Fibroblast of the aortic adventitia (primary cell): ENCODE results near the gene REL. TPM values are rescaled to one million over a fixed set of nuclear protein-coding genes. Genes with fewer than 3 reads are reported as not detected.
"Not testable (repeated sequence)": the region's sequence is repeated elsewhere in the genome, so short reads cannot be mapped to it uniquely, and the experiment has no call there.

Experiments used
- DNase-seq: peaks from one replicate; pipeline ENCODE4 v3.0.0-alpha.2; 2010; ENCODE audit warnings: low read depth
- H3K4me3 ChIP-seq: 2 replicates; pipeline ENCODE4 v1.5.1; 2011; ENCODE audit warnings: low read depth, mild to moderate bottlenecking, control low read depth, low read length, moderate library complexity
- total RNA-seq: library from RNA; depleted of rRNA; stranded (reverse); fragments of >200 nt; gene quantifications from 2 replicates; pipeline ENCODE4 v1.2.3, GENCODE V29; 2012; ENCODE audit warnings: low replicate concordance
- TF ChIP-seq, protein P1 (sequence below): IDR thresholded peaks from 2 replicates; pipeline ENCODE4 v1.5.1; 2011; ENCODE audit warnings: mild to moderate bottlenecking, low read length, control low read depth, inconsistent platforms; ENCODE audit not compliant: insufficient read depth

REL gene
- total RNA-seq, 1 donor = 7.4 TPM

DNA sequence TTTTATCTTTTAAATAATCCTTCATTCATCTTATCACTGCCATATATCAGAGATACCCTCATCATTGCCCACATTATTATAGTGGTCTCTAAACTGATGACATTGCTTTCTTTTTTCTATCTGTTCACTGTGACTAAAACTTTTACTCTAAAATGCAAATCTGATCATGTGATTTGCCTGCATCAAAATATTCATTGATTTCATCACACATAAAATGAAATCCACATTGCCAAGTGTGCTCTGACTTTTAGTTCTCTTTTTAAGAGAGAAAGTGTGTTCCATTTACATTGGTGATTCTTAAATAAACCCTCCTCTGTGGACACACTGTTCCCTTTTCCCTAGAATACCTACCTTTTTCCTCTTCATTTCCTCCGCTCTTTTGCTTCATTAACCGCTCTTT, 7.5 kb downstream of the REL start:
- no peak overlapping the region for H3K4me3 ChIP-seq
- TF ChIP-seq, protein P1, sequence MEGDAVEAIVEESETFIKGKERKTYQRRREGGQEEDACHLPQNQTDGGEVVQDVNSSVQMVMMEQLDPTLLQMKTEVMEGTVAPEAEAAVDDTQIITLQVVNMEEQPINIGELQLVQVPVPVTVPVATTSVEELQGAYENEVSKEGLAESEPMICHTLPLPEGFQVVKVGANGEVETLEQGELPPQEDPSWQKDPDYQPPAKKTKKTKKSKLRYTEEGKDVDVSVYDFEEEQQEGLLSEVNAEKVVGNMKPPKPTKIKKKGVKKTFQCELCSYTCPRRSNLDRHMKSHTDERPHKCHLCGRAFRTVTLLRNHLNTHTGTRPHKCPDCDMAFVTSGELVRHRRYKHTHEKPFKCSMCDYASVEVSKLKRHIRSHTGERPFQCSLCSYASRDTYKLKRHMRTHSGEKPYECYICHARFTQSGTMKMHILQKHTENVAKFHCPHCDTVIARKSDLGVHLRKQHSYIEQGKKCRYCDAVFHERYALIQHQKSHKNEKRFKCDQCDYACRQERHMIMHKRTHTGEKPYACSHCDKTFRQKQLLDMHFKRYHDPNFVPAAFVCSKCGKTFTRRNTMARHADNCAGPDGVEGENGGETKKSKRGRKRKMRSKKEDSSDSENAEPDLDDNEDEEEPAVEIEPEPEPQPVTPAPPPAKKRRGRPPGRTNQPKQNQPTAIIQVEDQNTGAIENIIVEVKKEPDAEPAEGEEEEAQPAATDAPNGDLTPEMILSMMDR = no peak
- DNase-seq = no peak

DNA sequence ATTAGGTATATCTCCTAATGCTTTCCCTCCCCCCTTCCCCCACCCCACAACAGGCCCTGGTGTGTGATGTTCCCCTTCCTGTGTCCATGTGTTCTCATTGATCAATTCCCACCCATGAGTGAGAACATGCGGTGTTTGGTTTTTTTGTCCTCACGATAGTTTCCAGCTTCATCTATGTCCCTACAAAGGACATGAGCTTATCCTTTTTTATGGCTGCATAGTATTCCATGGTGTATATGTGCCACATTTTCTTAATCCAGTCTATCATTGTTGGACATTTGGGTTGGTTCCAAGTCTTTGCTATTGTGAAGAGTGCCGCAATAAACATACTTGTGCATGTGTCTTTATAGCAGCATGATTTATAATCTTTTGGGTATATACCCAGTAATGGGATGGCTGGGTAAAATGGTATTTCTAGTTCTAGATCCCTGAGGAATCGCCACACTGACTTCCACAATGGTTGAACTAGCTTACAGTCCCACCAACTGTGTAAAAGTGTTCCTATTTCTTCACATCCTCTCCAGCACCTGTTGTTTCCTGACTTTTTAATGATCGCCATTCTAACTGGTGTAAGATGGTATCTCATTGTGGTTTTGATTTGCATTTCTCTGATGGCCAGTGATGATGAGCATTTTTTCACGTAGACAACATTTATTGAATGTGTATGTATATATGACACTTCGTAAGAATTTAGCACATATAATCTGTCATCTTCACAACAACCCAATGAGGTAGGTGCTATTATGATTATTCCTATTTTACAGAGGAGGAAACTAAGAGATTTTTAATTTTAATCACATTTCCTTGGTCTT, 8.4 kb downstream of the REL start:
- not testable (repeated sequence) for DNase-seq, H3K4me3 ChIP-seq

DNA sequence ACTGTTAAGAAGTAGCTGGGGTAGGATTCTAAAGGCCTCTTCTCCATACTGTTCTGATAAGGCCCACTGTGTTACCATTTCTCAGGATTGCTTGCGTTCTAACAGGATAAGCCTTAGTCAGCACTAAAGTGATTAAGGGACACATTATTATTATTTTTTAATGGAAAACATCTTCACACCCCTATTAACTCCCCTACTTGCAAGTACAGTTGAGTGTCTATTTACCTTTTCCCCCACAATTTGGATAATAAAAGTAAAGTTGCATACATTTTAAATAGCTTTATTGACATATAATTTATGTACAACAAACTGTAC, 9.0 kb downstream of the REL start:
- TF ChIP-seq, protein P1 = no peak

DNA sequence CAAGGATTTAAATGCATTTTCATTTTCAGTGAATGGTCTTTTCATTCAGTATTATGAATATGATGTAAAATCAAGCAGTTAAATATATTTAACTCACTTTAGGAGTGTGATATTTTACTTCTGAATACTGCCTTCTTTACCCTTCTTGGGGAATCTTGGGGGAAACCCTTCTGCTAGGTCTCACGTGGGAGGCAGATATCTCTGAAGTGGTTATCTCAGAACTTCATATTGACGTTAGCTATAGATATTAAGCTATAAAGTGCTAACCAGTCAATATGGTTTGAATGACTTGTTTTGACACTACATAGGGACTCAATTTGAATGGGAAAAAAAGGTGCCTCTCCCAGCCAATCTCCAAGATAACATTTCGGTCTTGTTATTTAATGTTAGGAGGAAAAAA, 9.8 kb downstream of the REL start:
- no peak for DNase-seq
- TF ChIP-seq, protein P1 = no peak
- no peak overlapping the region for H3K4me3 ChIP-seq

More for the DNA sequence above, 9.0 kb downstream of the REL start:
- no peak for DNase-seq
- no peak overlapping the region for H3K4me3 ChIP-seq

DNA sequence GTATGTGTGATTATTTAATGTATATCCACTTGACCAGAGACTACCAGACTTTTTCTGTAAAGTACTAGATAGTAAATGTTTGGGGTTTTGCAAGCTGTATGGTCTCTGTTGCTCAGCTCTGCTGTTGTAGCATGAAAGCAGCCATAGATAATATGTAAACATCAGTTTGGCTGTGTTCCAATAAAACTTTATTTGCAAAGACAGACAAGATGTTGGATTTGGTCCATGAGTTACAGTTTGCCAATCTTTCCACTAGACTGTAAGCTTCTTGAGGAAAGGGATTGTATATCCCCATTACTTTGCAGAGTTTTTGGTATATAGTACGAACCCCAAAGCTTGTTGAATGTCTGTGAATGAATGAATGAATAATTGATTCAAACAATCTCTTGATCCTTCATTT, 17.2 kb downstream of the REL start:
- H3K4me3 ChIP-seq = no peak overlapping the region
- TF ChIP-seq, protein P1 = no peak
- DNase-seq = no peak

DNA sequence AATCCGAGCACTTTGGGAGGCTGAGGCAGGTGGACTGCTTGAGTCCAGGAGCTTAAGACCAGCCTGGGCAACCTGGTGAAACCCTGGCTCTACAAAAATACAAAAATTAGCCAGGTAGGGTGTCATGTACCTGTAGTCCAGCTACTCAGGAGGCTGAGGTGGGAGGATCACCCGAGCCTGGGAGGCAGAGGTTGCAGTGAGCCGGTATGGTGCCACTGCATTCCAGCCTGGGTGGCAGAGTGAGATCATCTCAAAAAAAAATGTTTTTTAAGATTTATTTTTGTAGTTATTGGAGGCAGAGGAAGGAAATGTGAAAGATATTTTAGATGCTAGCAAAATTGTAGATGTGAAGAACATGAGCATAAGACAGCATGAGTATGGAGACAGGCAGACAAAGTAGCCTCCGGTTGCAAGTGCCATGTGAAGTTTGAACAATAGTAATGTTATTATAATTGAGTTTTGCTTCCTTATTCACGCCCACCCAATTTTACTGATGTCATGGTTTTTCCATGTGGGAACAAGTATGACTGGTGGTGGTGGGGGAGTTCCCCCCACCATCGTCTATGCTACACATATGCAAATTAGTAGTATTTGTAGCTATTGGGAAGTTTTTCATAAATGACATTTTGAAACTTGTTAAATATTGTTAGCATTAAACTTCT, 18.0 kb downstream of the REL start:
- TF ChIP-seq, protein P1 = no peak
- DNase-seq = no peak
- H3K4me3 ChIP-seq = no peak overlapping the region

DNA sequence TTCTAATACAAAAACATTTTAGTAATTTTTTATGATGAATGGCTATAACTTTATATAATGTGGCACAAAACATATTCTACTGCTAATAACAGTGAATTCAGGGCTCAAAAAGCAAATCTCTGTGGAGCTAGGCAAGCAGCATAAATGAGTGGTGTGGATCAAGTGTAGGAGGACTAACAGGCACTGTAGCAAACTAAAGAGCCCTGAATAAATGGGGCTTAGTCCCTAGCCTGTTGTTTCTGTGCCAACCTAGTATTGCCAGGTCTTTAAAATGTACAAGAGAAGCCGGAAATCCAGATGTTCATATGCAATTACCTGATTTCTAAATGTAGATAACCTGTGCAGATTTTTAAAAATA, 18.5 kb downstream of the REL start:
- H3K4me3 ChIP-seq = no peak overlapping the region
- DNase-seq = no peak
- TF ChIP-seq, protein P1 = no peak

DNA sequence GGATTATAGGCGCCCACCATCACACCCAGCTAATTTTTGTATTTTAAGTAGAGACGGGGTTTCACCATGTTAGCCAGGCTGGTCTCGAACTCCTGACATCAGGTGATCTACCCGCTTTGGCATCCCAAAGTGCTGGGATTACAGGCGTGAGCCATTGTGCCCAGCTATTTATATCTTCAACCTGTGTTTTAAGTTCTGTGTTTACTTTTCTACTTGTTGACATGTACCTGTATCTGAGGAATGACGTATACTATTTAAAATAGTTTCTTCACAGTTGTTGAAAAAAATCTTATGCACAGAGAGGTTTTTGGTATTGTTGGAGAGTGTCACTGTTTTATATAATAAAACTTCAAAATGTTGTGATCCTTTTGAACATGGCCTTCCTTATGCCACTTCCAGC, 19.9 kb downstream of the REL start:
- DNase-seq, H3K4me3 ChIP-seq: not testable (repeated sequence)

DNA sequence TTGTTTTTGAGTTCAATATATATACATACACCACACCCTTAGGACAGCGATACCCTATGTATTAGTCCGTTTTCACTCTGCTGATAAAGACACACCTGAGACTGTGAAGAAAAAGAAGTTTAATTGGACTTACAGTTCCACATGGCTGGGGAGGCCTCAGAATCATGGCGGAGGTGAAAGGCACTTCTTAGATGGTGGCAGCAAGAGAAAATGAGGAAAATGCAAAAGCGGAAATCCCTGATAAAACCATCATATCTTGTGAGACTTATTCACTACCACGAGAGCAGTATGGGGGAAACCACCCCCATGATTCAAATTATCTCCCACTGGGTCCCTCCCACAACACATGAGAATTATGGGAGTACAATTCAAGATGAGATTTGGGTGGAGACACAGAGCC, 24.5 kb downstream of the REL start:
- DNase-seq, H3K4me3 ChIP-seq: not testable (repeated sequence)
